ENCODE measurements around the gene SPTBN2.
"Not testable (repeated sequence)": the region's sequence is repeated elsewhere in the genome, so short reads cannot be mapped to it uniquely, and the experiment has no call there.

SPTBN2 gene

DNA sequence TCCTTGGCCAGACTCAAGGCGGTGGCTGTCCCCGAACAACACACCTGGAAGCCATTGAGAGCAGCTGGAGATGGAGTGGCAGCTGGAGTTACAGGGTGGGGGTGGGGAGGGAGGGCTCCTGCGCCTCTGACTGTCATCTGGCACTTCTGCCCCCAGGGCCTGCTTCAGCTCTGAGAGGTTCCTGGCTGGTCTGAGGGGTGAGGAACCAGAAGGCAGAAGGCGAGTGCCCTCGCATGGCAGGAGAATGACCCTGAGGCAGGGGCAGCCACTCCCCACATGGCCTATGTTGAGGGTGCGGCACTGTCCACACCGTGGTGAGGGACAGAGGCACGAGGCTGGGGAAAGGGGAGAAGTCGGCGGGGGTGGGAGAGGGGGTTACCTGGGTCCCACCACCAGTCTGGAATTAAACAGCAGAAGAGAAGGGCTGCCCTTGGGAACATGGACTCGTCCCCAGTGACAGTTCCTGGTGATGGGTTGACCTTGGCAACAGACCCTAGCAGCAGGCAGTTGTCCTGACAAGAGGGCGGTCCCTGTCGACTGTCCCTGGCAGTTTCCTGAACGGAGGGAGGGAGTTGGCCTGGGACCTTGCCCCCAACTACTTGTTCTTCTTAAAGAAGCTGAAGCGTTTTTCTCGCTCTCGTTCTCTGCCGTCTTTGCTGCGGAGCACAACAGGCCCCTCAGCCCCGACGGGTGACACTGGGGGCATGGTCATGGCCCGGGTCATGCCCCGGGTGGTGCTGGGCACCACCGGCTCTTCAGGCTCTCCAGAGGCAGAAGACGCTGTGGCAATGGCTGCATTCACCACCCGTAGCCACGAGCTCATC, 43.5 kb downstream of the SPTBN2 start:
- DNase-seq (ENCODE audit: low read depth in 3 of 3), result no peak

DNA sequence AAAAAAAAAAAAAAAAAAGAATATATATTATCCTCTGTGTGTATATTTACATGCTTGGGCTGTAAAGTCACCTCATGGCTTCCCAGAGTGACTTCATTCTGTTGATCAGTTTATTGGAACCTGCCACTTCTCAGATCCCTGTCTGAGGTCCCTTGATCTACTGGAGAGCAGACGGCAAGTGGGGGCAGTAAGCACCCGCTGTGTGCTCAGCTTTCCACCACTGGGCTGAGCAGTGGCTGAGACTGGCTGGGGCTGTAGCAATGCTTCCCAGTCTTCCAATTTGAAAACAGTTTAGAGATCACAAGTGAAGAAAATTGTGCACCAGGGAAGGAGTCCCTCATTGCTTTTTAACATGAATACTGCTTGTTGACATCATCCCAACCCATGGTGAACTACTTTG, 44.4 kb downstream of the SPTBN2 start:
- no peak for DNase-seq (ENCODE audit: low read depth in 3 of 3)

GRCh38 chr11:66683877-66684276, 45.1 kb downstream of the SPTBN2 start:
- no peak for DNase-seq (ENCODE audit: low read depth in 3 of 3)

DNA sequence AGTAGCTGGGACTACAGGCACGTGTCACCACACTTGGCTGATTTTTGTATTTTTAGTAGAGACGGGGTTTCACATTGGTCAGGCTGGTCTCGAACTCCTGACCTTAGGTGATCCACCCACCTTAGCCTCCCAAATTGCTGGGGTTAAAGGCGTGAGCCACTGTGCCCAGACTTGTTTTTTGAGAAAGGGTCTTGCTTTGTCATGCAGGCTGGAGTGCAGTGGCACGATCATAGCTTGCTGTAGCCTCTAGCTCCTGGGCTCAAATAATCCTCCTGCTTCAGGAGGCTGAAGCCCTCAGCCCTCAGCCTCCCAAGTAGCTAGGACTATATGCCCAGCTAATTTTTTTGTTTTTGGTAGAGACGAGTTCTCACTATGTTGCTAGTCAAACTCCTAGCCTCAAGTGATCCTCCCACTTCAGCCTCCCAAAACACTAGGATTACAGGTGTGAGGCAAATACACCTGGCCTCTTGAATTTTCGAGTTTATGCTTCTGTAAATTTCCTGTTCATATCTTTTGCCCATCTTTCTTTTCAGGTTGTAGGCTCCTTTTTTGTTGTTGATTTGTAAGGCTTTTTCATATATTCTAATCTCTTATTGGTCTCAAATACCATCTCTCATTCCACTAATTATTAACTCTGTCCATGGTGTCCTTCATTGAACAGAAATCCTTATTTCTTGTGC, 47.9 kb downstream of the SPTBN2 start:
- no peak for DNase-seq (ENCODE audit: low read depth in 3 of 3)

DNA sequence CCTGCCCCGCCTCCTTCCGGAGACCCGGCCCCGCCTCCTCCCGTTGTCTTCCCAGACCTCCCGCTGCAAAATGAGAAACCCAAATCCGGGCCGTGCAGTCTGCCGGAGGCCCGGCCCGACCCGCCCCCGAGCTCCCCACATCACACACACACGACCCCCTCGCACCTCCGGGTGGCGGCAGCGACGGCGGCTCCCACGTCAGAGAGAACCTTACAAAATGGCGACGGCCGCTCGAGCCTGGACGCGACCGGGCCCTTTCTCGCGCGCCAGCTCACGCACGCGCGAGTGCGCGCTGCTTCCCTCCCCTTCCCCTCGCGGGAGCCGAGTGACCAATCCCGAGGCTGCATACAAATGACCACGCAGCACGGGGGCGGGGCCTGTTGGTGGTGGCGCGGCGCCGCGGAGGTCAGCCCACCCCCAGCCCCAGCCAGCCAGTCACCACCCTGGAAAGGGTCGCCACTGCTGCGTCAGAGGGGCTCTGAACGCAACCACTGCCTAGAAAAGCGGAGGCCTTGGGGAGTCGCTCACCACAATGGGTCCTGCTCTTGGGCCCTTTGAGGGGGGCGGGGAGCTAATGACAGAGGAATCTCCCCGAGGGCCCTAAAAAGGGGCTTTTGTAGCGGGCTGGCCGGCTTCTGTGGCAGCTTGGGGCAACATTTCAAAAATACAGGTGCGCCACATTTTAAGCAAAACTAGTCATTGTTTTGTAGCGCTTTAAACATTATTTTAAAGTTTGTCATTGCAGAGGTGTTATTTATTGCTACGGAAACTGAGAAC, 51.2 kb downstream of the SPTBN2 start, which contains the start of gene RBM4B:
TSS of gene RBM4B (minus strand) at position 289 of the 777 bp plus-strand sequence. CDS start 808 bp downstream, outside the sequence.
- DNase-seq (ENCODE audit: low read depth in 3 of 3), result peak; percentile 94 to 95 (median 94)

DNA sequence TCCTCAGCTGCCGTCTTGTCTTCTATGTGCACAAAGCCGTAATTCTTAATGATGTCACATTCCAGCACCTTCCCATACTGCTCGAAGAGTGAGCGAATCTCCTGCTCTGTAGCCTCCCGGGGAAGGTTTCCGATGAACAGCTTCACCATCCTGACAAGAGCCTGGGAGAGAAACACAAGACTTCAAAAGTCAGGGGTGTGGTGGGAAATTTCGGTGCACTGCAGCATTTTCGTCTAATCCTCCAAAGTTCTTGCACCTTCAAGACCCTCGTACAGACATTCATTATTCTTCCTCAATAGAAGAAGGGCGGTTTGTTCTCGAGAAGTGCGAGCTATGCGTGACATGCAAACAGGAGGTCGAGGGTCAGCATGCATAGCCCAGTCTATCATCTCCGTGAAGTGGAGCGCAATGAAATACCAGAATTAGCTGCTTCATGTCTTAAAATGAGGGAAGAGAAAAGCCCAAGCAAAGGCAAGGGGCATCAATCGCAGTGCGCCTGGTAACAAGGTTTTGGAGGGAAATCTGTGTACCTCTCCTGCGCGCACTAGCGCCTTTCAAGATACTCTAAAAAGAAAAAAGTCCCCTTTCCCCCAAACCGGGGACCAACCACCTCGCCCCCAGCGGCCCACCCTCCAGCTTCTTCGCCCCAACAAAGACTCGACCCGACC, 52.0 kb downstream of the SPTBN2 start:
- DNase-seq (ENCODE audit: low read depth in 3 of 3), result no peak

DNA sequence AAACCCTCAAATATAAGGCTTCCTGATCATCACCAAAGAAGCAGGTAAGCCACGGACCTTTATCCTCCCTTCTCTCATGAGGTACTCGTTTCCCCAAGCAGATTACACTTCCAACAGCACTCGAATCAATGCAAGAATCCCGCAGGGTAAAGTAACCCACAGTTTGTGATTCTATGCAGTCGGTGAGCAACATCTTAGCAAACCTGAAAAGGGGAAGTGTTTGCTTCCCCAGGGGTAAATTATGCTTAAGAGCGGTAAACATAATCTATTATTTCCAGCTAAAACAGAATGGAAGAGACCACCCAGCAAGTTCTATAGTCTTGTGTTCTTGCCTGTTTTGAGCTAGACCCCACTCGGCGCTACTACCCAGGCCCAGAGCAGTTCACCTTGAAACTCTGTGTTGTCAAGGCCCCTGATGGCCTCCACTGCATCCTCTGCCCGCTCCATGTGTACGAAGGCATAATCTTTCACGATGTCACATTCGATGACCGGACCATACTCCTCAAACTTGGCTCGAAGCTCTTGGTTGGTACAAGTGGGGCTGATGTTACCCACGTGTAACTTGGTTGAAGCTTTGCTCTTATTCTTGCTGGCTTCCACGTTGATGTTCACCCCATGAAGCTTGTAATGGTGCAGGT, 52.6 kb downstream of the SPTBN2 start:
- no peak for DNase-seq (ENCODE audit: low read depth in 3 of 3)

GRCh38 chr11:66674964-66675602, 53.9 kb downstream of the SPTBN2 start:
- no peak for DNase-seq (ENCODE audit: low read depth in 3 of 3)

DNA sequence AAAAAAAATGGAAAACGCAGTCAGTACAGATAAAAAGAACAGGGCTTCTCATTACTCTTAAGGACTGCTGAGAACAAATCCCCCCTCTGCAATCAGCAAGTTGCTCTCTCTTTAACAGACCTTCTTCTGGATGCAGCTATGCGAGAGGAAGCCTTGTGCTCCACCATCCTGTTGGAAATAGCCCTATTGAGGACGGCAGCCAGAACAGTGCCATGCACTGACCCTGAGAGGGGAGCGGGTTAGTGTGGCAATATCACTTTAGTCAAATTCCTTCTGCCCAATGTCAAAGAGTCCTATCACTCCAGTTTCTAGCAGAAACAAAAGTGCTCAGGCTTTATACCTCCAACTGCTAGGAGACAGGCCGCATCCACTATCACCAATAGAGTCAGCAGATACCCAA, 58.2 kb downstream of the SPTBN2 start:
- no peak for DNase-seq (ENCODE audit: low read depth in 3 of 3)

DNA sequence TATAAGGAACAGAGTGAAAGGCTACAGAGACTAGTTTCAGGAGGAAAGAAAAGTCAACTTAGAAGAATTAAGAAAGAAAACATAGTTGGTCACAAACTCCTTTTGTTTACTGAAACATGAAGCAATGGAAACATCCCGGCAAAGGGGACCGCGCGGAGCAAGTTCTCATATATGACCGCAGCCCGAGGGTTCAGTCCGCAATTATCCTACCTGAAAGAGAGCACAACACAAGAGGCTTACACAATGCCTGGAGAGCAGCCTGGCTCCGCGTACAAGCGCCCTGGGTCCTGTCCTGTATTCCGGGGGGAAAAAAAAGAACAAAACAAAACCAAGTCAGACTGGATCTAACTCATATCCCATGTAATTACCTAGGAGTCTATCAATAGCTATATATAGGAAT, 63.6 kb downstream of the SPTBN2 start:
- no peak for DNase-seq (ENCODE audit: low read depth in 3 of 3)

DNA sequence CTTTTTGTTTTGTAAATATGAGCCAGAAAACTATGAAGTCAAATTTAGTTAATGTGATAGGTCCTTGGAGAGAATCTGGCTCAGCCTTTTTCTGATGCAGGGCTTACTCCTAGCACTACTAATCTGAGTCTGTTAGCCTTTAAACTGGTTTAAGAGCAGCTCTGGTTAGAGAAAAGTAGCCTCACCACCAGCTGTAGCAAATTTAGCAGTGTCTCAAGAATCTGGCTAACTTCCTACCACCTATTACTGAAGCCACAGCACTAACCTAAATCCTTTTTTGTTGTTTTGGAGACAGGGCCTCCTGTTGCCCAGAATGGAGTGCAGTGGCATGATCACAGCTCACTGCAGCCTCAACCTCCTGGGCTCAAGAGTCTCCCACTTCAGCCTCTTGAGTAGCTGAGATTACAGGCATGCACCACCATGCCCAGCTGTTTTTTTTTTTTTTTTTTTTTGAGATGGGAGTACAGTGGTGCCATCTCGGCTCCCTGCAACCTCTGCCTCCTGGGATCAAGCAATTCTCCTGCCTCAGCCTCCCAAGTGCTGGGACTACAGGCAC, 65.2 kb downstream of the SPTBN2 start:
- DNase-seq (ENCODE audit: low read depth in 3 of 3), result no peak

DNA sequence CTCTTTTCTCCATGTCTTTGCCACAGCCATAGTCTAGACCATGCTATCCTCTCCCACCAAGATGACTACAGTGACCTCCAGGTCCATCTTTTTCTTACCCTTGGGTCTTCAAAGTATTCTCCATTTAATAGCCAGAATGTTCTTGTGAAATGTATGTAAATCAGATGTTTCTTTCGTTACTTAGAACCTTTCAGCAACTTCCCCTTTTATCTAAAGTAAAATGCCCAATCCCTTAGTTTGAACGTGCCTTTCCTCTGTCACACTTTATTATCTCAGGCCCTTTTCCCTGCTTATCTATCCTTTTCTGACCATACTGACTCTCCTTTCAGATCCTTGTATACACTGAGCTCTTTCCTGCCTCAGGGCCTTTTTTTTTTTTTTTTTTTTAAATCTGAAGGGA, 69.3 kb downstream of the SPTBN2 start:
- no peak for DNase-seq (ENCODE audit: low read depth in 3 of 3)

DNA sequence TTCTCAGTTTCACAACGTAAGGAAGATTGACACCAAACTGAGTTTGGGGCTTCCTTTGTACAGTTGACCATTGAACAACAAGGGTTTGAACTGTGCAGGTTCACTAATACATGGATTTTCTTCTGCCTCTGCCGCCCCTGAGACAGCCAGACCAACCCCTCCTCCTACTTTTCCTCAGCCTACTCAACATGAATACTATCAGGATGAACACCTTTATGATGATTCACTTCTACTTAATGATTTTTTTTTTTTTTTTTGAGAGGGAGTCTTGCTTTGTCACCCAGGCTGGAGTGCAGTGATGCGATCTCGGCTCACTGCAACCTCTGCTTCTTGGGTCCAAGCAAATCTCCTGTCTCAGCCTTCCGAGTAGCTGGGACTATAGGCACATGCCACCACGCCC, 75.9 kb downstream of the SPTBN2 start:
- DNase-seq (ENCODE audit: low read depth in 3 of 3), result no peak

- no peak for DNase-seq (ENCODE audit: low read depth in 3 of 3)
These were observed 76.4 kb downstream of the SPTBN2 start for GRCh38 chr11:66652651-66653050.

GRCh38 chr11:66651016-66651415, 78.0 kb downstream of the SPTBN2 start:
- no peak for DNase-seq (ENCODE audit: low read depth in 3 of 3)

DNA sequence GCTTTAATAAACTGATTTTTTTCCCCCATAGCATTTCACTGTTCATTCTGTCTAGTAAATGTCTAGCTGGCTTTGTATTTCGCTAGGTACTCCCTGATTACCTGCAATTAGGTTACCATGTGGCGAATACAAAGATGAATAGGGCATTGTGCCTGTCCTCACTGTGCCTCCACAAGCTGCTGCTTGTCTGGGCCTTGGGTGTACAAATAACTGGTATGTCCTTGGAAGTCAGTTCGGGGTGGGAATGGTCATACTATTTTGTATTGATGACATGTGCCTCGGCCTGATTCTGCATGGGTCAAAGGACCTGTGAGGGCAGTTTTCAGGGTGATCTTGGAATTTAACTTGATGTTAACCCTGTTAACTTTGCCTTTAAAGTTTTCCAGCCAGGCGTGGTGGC, 79.1 kb downstream of the SPTBN2 start:
- no peak for DNase-seq (ENCODE audit: low read depth in 3 of 3)

GRCh38 chr11:66646828-66647227, 82.2 kb downstream of the SPTBN2 start:
- DNase-seq (ENCODE audit: low read depth in 3 of 3), result no peak

- DNase-seq (ENCODE audit: low read depth in 3 of 3), result no peak
These were observed 85.1 kb downstream of the SPTBN2 start for GRCh38 chr11:66643745-66644437.

- no peak for DNase-seq (ENCODE audit: low read depth in 3 of 3)
These were observed 87.2 kb downstream of the SPTBN2 start for GRCh38 chr11:66641834-66642233.

GRCh38 chr11:66639814-66640340, 89.1 kb downstream of the SPTBN2 start:
- not testable (repeated sequence) for DNase-seq (ENCODE audit: low read depth in 3 of 3)
